GM21367 (cell line): ENCODE measurements around the gene OR7G1.
A peak's percentile ranks its signal among the peaks of the same experiment; 100 is the strongest.

ENCODE experiments used
- ATAC-seq: cut with Tn5 transposase; IDR thresholded peaks from one replicate; pipeline ENCODE4 v1.9.1; 2021; ENCODE audit not compliant: unreplicated experiment

OR7G1 gene

GRCh38 chr19:9115307-9115813, at the start of gene OR7G1:
Gene OR7G1 (minus strand): TSS chr19:9115763. CDS start chr19:9115763, 0 bp downstream.
- no peak for ATAC-seq

GRCh38 chr19:9165261-9165660, 49.7 kb upstream of the OR7G1 start:
- no peak for ATAC-seq

GRCh38 chr19:9161427-9161826, 45.9 kb upstream of the OR7G1 start:
- ATAC-seq, result no peak

GRCh38 chr19:9159891-9160290, 44.3 kb upstream of the OR7G1 start:
- ATAC-seq, result no peak

GRCh38 chr19:9156304-9156703, 40.7 kb upstream of the OR7G1 start:
- ATAC-seq, result no peak

GRCh38 chr19:9155591-9155990, 40.0 kb upstream of the OR7G1 start:
- no peak for ATAC-seq

GRCh38 chr19:9151367-9151766, 35.8 kb upstream of the OR7G1 start:
- ATAC-seq, result no peak

- ATAC-seq, result no peak
Observed at GRCh38 chr19:9150650-9151049, 35.1 kb upstream of the OR7G1 start.

GRCh38 chr19:9149997-9150396, 34.4 kb upstream of the OR7G1 start:
- ATAC-seq, result no peak

- ATAC-seq, result no peak
Observed at GRCh38 chr19:9148697-9149096, 33.1 kb upstream of the OR7G1 start.

- no peak for ATAC-seq
Observed at GRCh38 chr19:9146882-9147281, 31.3 kb upstream of the OR7G1 start.

- ATAC-seq, result no peak
Observed at GRCh38 chr19:9144920-9145319, 29.4 kb upstream of the OR7G1 start.

GRCh38 chr19:9140159-9140874, 24.8 kb upstream of the OR7G1 start, which contains the start of gene ZNF317:
Gene ZNF317 (plus strand): TSS chr19:9140397. CDS start chr19:9156017, 15,620 bp downstream.
- peak; percentile 75 for ATAC-seq

- ATAC-seq, result peak; percentile 15
Observed at GRCh38 chr19:9139609-9140158, 24.1 kb upstream of the OR7G1 start.

- ATAC-seq, result no peak
Observed at GRCh38 chr19:9132422-9132821, 16.9 kb upstream of the OR7G1 start.

GRCh38 chr19:9130965-9131364, 15.4 kb upstream of the OR7G1 start:
- no peak for ATAC-seq

- no peak for ATAC-seq
Observed at GRCh38 chr19:9128171-9128570, 12.6 kb upstream of the OR7G1 start.

- ATAC-seq, result no peak
Observed at GRCh38 chr19:9126900-9127405, 11.4 kb upstream of the OR7G1 start, which contains the start of gene OR7G3. Gene OR7G3 (minus strand): TSS chr19:9126950. CDS start chr19:9126950, 0 bp downstream.

GRCh38 chr19:9116547-9116946, 984 bp upstream of the OR7G1 start:
- no peak for ATAC-seq

GRCh38 chr19:9109959-9110358, 5.6 kb downstream of the OR7G1 start:
- ATAC-seq, result no peak

GRCh38 chr19:9107375-9107774, 8.2 kb downstream of the OR7G1 start, which contains the start of gene OR7G2:
Gene OR7G2 (minus strand): TSS chr19:9107475. CDS start chr19:9103243, 4,232 bp downstream.
- ATAC-seq, result no peak

GRCh38 chr19:9086761-9087160, 28.8 kb downstream of the OR7G1 start, which contains the start of gene OR1M1:
Gene OR1M1 (plus strand): TSS chr19:9087061. CDS start chr19:9093245, 6,184 bp downstream.
- no peak for ATAC-seq
